Mesothelial cell of epicardium (in vitro differentiated cells): ENCODE measurements around the gene VKORC1. TPM values are rescaled to one million over a fixed set of nuclear protein-coding genes. Genes with fewer than 3 reads are reported as not detected.

ENCODE experiments used
- DNase-seq, 2 experiments: peaks; one replicate each; pipeline ENCODE4 v3.0.0; 2021; ENCODE audit warnings: low spot score in 2 of 2; ENCODE audit not compliant: unreplicated experiment in 2 of 2
- H3K27ac Mint-ChIP-seq: 2 replicates; pipeline ENCODE4 v1.8.0; 2021; ENCODE audit warnings: mixed read lengths
- H3K27me3 Mint-ChIP-seq: 2 replicates; pipeline ENCODE4 v1.8.0; 2021; ENCODE audit warnings: low read depth, mixed read lengths
- H3K36me3 Mint-ChIP-seq: 2 replicates; pipeline ENCODE4 v1.8.0; 2021; ENCODE audit warnings: mixed read lengths
- H3K4me1 Mint-ChIP-seq: 2 replicates; pipeline ENCODE4 v1.8.0; 2021; ENCODE audit warnings: mixed read lengths
- H3K4me3 Mint-ChIP-seq: 2 replicates; pipeline ENCODE4 v1.8.0; 2021; ENCODE audit warnings: mild to moderate bottlenecking, moderate library complexity, mixed read lengths
- H3K9me3 Mint-ChIP-seq: 2 replicates; pipeline ENCODE4 v1.8.0; 2021; ENCODE audit warnings: mixed read lengths
- total RNA-seq: library from RNA; stranded (reverse); gene quantifications from 3 replicates; pipeline ENCODE4 v1.2.1, GENCODE V29; 2021
- TF ChIP-seq, protein P1 (sequence below): fragments of 200-600 bp; sonication (generic); IDR thresholded peaks from one replicate; pipeline ENCODE4 v1.5.0; 2021; ENCODE audit warnings: antibody characterized with exemption; ENCODE audit not compliant: unreplicated experiment

VKORC1 gene
- total RNA-seq, 1 donor from 2014 or later, result 53.7 TPM

DNA sequence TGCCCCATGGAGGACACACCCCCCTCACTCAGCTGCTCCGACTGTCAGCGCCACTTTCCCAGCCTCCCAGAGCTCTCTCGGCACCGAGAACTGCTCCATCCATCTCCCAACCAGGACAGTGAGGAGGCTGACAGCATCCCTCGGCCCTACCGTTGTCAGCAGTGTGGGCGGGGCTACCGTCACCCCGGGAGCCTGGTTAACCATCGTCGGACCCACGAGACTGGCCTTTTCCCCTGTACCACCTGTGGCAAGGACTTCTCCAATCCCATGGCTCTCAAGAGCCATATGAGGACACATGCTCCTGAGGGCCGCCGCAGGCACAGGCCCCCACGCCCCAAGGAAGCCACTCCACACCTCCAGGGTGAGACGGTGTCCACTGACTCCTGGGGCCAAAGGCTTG is 18.3 kb downstream of the VKORC1 start:
- Mint-ChIP-seq H3K27ac (peak overlapping the region; percentile 39), H3K36me3 (peaks cover 20% of the 10 kb centered on the region), H3K9me3 (no peaks in the 10 kb centered on the region), H3K27me3 (no peaks in the 10 kb centered on the region), H3K4me1 (peaks cover 21% of the 10 kb centered on the region), H3K4me3 (peak overlapping the region; percentile 26)
- TF ChIP-seq, protein P1, sequence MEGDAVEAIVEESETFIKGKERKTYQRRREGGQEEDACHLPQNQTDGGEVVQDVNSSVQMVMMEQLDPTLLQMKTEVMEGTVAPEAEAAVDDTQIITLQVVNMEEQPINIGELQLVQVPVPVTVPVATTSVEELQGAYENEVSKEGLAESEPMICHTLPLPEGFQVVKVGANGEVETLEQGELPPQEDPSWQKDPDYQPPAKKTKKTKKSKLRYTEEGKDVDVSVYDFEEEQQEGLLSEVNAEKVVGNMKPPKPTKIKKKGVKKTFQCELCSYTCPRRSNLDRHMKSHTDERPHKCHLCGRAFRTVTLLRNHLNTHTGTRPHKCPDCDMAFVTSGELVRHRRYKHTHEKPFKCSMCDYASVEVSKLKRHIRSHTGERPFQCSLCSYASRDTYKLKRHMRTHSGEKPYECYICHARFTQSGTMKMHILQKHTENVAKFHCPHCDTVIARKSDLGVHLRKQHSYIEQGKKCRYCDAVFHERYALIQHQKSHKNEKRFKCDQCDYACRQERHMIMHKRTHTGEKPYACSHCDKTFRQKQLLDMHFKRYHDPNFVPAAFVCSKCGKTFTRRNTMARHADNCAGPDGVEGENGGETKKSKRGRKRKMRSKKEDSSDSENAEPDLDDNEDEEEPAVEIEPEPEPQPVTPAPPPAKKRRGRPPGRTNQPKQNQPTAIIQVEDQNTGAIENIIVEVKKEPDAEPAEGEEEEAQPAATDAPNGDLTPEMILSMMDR, result no peak
- no peak for DNase-seq

DNA sequence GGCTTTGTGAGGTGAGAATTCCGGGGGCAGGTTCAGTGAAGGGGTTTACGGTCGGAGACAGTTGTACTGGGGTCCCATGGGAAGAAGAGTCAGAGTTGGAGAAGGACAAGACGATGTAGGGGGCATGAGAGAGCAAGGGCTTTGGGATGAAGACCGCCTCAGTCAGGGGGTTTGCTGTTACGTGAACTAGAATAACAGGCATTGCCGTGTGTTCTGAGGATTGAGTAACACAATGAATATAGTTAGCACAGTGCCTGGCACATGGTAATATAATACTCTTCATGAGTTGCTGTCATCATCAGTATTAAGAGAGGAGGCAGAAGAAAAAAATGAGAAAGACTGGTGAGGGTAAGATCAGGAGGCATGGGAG is 19.8 kb downstream of the VKORC1 start:
- TF ChIP-seq, protein P1, result no peak
- H3K4me3 Mint-ChIP-seq, result peak overlapping the region; percentile 88

DNA sequence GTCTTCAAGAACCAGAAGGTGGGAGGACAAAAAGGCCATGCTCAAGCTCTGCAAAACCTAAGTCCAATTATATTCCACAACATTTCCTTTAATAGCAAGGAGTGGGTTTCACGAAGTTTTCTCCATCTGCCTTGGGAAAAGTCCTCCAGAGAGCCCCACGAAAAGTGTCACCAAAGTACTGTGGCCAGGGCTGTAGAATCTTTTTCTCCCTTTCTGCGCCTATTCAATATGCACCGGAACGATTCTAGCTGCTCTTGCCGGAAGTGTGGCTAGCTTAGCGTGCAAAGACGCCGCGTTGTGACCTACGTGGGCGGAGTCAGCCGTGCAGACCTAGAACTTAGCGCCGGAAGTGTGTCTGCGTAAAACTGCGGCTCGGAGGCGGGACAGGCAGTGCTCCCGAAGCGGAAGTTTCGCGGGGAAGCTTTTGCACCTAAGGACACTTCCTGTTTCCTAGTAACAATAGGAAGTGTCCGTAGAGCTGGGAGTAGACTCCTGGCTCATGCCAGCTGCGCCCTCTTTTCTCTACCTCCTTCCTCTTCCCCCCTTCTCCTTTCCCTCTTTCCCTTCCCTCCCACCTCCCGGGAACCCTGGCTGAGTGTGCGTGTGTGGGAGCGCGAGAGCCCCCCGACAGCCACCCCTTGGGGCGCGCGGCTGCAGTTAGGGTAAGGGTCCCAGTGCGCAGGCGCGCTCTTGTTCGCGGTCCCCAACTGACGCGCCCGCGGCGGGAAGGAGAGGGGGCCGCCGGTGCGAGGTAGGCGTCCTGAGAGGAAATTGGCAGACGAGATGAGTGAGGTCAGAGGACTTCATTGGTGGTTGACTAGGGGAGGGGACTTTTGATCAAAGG is 20.4 kb downstream of the VKORC1 start, which contains the start of the genes ZNF646 and ZNF668:
ZNF646 (plus strand) TSS at position 453 of the 844 bp plus-strand sequence. CDS start 1,903 bp downstream, outside the sequence.
ZNF668 (minus strand) TSS at position 271 of the 844 bp plus-strand sequence. CDS start 9,781 bp downstream, outside the sequence.
- peak within 1 kb of the TSS; percentile 99 for H3K4me3 Mint-ChIP-seq
- peak within 1 kb of the TSS; percentile 96 for H3K27ac Mint-ChIP-seq
- TF ChIP-seq, protein P1, result no peak
- H3K36me3 Mint-ChIP-seq, result peaks cover 12% of the 10 kb centered on the region
- H3K4me1 Mint-ChIP-seq, result peaks cover 21% of the 10 kb centered on the region
- no peaks in the 10 kb centered on the region for H3K27me3 Mint-ChIP-seq
- no peaks in the 10 kb centered on the region for H3K9me3 Mint-ChIP-seq
- DNase-seq, result peak; percentile 91 to 94

More for the DNA sequence above, 19.8 kb downstream of the VKORC1 start:
- no peaks in the 10 kb centered on the region for H3K27me3 Mint-ChIP-seq
- H3K9me3 Mint-ChIP-seq, result no peaks in the 10 kb centered on the region
- H3K36me3 Mint-ChIP-seq, result peaks cover 16% of the 10 kb centered on the region
- H3K4me1 Mint-ChIP-seq, result peaks cover 21% of the 10 kb centered on the region
- DNase-seq, result no peak
- H3K27ac Mint-ChIP-seq, result peak overlapping the region; percentile 96

DNA sequence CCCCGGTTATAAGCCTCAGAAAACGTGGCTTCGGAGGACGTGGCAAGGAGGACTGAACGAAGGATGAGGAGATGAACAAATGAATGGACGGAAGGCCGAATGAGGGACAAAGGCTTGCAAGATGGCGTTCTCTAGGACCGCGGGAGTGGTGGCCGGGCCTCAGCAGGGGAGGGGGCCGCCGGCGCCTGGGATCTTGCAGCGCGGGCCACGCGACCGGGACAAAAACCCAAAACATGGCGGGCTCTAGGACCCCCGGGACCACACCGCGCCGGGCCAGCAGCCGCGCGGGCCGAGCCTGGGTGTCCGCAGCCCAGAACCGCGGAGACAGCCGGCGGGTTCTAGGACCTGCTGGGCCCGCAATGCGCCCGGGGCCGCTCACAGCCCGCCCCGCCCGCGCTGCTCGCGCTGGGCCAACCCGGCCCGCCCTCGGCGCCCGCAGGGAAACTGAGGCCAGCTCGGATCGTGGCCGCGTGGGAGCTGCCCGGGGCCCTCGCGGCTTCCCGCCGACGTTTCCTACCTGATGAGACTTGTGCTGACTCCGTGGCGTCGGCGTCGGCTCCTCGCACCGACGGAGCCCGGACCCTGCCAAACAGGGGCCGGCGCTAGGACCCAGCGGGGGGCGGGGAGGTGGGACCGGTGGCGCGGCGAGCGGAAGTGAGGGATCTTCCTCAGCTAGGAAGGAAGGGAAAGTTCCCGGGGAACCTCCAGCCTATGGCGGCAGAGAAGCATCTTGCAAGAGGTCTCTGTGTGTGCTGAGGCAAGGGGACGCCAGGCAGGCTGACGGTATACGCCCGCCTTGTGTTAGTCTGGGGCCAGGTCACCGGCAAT is 21.2 kb downstream of the VKORC1 start:
- TF ChIP-seq, protein P1, result no peak
- Mint-ChIP-seq H3K27ac (peak overlapping the region; percentile 96), H3K4me3 (peak overlapping the region; percentile 99), H3K27me3 (no peaks in the 10 kb centered on the region), H3K36me3 (peaks cover 6% of the 10 kb centered on the region), H3K4me1 (peaks cover 21% of the 10 kb centered on the region), H3K9me3 (no peaks in the 10 kb centered on the region)
- peak; percentile 85 to 87 for DNase-seq

DNA sequence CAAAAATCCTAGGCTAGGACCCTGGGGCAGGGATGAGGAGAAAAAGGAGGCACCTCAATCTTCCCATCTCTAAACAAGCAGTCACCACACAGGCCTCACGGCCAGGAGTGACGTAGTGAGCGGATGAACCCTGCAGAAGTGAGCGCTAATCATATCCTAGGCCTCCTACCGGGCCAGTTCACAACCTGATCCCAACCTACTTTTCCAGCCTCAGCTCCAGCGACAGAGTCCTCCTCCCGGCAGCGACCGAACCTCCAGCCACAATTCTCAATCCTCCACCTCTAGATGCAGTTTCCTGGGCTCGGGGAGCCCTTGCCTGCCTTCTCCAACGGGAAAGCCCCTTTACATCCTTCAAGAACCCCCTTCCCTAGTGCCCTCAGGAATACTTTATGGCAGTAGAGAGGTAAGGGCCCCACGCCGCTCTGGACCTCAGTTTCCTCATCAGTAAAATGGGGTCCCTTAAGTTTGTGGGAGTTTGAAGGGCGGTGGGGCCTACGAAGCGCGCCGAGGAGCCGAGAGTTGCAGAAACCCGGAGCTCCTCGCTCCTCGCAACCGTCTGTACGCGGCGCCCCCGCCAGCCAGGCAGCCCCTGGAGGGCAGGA is 22.0 kb downstream of the VKORC1 start:
- TF ChIP-seq, protein P1, result no peak
- Mint-ChIP-seq H3K27me3 (no peaks in the 10 kb centered on the region), H3K4me3 (peak overlapping the region; percentile 99), H3K9me3 (no peaks in the 10 kb centered on the region), H3K27ac (peak overlapping the region; percentile 96), H3K36me3 (peaks cover under 1% of the 10 kb centered on the region), H3K4me1 (peaks cover 21% of the 10 kb centered on the region)
- no peak for DNase-seq
